GM20431 (cell line): Measurements from ENCODE around the gene TTYH3.

ENCODE experiments used
- in situ Hi-C: fragments of 300-500 bp; cut with MseI, MboI; formaldehyde crosslinking; loops from one replicate; pipeline ENCODE4 v1.15.0; 2020; ENCODE audit warnings: low sequenced_read_pairs; ENCODE audit not compliant: unreplicated experiment

TTYH3 gene

DNA sequence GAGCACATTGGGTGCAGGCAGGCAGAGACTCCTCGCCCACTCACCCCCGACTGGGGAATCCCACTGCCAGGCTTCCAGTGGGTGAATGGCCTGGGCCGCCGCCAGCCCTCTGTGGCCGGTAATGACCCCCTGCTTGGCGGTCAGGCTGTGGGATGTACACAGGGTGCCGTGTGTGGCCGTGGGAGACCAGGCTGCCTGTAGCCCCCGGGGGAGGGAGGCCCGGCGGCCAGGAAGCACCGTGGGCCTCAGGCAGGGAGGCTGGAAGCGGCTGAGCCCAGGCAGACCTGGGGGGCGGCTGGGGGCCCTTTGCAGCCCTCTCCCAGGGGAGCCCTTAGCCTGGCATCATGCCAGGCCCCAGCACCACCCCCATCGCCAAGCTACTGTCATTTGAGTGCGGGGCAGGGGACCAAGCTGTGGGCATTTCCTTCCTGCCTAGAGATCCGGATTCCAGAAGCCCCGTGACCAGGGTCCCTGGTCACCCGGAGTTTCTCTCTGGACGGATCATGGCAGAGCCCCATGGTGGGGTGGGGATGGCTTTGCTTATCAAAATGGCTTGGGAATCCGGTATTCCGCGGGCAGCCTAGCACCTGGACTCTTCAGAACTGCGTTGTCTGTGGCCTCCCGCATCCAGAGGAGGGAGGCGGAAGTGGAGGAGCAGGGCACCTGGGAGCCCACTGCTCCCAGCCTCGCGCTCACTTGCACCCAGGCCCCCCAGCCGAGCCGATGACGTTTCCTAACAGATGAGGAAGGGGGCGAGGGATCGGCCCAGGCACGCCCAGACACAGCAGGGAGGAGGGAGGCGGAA is 1.1 kb downstream of the TTYH3 start:
- in situ Hi-C loops, result no loop called here

DNA sequence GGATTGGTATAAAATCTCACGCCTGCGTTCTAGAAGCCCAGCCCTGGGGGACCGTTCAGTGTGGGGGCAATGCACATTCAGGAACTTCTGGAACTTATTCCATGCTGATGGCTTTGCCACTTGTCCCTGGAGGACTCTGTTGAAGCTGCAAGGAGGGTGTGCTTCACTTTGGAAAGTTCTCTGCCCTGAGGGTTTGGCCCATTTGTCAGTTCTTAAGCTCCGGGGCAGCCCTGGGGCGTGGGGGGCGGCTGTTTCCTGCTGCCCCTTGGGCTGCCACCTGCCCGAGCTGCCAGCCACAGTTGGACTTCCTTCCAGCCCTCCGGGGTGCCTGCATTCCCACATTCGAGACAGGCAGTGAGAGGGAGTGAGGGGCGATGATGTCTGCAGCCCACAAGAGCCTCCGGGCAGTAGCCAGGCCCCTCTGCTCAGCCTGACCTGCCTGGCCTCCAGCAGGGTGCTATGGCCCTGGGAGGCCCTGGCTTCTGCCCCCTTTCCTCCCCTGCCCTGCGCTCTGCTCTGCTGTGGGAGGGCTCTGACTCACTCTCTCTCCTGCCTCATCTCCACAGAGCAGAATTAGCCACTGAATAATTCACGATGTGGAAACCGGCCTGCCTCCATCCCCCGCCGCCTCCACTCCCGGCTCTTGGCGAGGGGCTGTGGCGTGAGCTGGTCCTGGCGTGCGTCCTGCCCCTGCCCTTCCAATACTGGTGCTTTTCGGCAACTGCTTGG is 1.9 kb downstream of the TTYH3 start:
- in situ Hi-C loops, result no loop called here

DNA sequence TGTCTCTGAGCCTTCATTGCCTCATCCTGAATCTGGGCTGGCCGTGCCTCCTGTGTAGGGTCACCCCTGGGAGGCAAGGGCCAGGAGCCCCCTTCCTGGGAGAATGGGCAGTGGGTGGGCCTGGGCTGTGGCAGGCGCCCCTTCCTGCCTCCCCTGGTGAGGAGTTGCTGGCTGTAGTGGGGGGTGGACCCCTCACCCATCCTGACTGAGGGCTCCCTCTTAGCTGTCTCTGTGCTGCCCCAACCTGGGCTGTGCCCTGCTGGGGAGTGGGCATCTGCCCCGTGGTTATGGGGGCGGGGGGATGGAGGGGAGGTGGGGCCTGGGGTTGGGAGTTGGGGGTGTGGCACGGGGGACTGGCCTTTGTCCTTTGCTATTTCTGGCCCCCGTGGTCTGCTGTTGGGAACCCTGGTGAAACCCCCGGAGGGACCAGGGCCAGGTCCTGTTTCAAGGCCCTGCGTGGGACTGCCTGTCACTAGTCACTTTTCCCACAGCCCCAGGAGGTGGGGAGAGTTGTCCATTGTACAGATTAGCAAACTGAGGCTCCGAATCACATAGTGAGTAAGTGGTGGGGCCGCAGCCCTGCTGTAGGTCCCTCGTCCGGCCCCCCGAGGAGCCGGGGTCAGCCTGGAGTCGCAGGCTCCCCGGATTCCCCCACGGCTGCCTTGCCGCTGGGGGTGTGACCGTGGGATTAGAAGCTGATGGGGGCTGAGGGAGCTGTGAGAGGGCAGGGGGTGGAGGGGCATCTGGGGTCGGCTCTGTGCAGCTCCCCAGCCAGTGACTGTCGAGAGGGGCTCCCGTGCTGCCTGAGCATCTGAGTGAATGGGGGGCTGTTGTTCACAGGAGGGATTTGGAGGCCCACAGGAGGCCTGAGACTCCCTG is 2.7 kb downstream of the TTYH3 start:
- in situ Hi-C loops, result no loop called here

DNA sequence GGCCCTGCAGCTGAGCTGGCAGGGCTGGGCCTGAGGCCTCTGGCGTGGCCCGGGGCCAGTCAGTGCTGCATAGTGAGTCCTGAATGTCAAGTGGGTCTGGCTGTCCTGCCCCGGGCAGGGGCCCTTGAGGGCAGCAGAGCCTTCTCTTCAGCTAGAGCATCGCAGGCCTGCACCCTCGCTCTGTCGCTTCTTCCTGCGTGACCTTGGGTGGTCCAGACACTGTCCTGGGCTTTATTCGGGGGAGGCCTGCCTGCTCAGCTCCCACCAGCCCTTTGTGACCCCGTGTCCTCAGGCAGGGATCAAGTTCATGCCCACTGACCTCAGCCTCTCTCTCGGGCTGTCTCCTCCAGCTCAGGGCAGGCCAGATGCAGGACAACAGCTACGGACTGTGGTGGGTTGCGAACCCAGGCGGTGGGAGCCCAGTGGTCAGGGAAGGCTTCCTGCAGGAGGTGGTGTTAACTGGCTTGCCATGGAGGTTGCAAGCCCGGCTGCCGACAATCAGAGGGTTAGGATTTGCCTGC is 3.4 kb downstream of the TTYH3 start:
- in situ Hi-C loops, result no loop called here

DNA sequence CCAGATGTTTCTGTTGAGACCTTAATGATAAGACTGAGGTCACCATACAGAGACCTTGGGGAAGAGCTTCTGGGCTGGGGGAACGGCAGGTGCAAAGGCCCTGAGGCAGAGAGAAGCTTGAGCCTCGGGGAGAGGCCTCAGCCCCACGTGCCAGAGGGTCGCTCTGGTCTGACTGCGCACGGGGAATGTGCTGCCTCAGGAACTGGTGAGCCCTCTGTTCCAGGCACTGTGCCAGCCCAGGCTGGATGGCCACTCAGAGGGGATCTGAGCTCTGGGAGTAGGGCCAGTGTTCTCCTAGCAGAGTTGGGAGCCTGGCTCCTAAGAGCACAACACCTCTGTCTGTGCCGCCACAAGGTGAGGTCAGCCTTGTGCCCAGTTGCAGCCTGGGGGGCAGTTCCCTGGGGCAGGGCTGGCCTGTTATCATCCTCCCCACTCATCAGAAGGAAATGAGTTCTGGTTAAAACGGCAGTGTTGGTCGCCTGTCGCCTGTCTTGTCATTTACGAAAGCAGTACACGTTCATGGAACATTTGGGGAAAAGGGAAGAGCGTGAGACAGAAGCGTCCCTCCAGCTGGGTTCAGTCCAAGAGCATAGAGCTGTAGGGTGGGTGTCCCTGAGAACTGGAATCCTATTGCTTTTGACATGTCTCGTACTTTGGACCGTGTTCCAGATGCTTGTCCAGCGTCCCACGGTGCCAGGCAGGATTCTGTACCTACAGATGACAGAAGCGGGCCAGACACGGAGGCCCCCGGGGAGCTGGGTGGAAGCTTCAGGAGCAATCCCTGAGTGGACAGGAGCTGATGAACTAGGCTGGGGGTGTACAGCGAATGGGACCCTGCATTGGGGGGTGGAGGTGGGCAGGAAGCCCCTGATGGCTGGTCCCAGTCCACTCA is 4.3 kb downstream of the TTYH3 start:
- in situ Hi-C loops, result no loop called here

DNA sequence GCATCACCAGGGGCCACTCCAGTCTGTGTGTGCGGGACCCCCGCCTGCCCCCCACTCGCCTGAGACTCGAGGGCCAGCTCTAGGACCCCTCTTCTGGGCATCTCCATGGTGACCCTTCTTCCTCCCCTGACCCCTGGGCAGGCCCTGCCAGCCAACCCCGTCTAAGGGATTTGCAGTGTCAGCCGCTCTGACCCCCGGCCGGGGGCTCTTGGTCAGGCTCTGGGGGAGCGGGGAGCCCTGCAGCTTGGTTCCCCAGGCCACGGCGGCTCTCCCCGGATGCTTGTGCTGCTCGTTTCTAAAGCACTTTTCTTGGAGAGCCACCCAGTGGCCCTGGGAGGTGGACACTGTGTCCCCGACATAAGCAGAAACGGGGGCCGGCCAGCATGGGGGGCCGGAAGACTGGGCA is 5.3 kb downstream of the TTYH3 start:
- in situ Hi-C loops, result no loop called here

DNA sequence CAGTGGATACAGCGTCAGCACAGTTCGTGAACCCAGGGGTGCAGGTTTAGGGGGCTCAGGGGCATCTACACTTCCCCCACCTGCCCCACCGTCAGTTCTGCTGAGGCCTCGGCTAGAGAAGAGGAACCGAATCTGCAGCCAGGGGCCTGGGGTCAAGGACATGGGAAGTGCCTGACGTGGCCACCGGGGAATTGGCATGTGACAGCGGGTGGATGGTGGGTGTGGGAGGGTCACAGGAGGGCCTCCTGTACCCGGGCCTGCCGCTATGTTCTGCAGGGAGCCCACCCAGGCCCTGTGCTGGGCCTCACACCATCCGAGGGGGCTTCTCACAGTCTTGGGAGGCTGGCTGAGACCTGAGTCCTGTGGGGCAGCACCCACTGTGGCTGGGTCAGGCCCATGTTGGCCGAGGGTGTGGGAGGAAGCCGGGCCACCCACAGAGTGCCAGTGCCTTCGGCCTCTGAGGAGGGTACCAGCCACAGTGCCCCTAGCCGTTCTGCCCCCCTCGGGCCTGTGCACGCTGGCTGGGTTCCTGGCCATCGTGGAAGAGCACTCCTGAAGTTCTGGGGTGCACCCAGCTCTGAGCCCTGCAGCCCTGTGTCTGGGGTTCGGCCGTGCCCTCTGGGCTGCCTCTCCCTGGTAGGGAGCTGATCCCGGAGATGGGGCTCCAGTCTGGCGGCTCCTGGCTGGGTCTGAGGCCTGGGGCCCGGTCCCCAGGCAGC is 5.9 kb downstream of the TTYH3 start:
- in situ Hi-C loops, result no loop called here

DNA sequence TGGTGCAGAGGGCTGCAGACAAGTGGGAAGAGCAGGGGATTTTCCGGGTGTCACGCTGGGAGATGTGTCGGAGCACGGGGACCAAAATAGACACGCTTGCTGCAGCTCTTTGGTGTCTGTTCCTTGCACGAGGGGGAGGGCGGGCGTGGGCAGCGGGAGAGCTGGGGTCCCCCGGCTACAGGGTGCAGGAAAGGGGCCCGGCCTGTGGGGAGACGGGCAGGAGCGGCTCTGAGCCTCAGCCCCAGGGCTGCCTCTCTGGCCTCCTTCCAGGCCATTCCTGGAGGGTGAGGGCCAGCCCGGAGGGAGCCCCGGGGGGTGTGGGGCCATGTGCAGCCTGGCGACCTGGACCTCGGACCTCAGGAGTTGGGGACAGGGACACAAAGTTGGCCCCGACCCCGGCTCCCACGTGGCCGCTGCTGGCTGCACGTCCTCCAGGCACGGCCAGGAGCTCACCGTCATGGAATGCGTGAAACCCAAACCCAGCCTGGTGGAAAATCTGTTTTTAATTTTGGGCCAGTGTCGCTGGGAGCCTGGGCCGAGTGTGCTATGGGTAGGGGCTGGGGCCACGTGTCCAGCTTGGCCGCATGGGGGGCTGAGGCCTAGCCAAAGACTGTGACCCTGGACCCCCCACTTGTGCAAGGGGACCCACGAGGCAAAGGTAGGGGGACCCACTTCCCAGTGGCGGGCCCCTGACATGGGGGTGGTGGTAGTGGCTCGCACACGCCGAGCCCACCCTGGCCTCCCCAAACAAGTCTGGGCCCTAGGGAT is 6.6 kb downstream of the TTYH3 start:
- in situ Hi-C loops, result no loop called here

DNA sequence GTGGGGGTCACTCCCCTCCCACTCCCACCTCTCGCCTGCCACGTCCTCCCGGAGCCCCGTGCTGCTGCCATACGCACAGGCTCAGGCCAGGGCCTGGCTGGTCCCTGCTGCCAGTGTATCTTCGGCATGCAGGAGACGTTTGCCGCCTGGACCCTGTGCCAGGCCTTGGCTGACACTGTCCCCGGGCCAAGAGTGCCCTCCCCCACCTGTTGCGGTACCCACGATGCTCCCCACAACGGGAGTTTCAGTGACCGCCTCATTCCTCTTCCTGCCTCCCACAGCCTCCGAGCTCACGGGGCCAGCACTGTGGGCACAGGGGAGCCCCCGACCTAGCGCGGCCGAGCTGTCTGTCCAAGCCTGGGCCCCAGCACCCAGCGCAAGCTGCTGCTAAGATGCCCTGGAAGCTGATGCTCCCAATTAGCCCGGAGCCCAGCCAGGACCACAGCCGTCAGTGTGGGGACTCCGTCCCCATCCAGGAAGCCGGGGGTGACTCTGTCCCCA is 7.4 kb downstream of the TTYH3 start:
- in situ Hi-C loops, result no loop called here

DNA sequence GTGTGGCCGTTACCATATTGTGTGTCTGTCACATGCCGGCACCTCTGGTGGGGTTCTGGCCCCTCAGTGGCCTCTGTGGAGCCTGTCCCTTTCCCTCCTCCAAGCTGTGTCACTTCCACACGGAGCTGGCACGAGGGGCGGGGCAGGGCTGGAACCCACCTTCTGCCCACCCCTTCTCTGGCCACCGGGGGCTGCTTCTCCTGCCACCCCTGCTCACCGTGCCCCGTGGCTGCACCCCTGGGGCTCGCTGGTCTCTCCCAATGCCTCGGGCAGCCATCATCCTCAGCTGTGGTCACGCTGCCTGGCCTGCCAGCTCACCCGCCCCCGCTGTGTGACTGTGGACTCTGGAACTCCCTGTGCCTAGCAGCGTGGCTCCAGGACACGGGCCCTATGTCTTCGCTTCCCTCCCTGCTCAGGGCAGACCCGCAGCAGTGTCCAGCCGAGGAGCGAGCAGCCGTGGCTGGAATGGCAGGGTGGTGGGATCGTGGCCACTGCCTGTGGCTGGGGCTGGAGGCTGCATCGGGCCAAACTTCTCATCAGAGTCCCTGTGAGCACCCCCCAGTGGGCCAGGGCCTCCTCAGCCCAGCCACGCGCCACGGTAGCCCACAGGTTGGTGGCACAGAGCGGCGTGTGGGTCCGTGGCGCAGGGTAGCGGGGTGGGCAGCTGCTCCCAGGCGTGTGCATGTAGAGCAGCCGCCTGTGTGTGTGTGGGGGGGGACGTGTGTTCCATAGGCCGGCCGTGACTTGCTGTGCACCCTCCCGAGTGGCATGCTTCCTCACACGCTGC is 8.1 kb downstream of the TTYH3 start:
- in situ Hi-C loops, result no loop called here

DNA sequence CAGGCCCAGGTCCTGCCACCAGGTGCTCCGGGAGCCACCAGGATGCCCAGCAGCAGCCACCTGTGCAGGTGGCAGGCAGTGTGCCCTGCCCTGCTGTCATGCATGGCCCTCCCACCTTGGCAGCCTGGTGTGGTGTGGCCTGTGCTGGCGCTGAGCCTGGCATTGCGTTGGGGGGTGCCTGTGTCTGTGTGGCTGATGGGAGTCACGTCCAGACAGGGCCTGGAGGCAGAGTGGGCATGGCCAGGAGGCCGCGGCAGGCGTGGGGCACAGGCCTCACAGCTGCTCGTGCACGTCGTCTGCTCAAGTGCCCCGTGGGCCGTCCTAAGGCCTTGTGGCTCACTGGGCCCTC is 8.7 kb downstream of the TTYH3 start:
- in situ Hi-C loops, result no loop called here

DNA sequence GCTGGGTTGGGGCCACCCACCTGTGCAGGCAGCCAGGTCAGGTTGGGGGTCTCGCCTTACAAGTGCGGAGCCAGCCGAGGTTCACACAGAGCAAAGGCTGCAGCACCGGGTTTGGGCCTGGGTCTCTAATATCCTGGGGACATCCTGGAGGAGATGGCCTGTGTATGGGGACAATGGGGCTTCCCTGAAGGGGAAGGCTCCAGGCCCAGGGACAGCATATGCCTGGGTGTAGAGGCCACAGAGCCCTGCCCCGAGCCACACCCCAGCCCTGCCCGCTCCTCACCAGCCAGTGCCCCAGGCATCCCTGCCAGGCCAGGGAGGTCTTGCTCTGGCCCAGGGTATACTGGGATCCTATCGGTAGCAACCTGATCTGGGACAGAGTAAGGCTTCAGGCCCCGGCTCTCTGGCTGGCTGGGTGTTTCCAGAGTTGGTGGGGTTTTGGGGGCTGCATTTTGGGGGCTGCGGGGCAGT is 9.1 kb downstream of the TTYH3 start:
- in situ Hi-C loops, result no loop called here

DNA sequence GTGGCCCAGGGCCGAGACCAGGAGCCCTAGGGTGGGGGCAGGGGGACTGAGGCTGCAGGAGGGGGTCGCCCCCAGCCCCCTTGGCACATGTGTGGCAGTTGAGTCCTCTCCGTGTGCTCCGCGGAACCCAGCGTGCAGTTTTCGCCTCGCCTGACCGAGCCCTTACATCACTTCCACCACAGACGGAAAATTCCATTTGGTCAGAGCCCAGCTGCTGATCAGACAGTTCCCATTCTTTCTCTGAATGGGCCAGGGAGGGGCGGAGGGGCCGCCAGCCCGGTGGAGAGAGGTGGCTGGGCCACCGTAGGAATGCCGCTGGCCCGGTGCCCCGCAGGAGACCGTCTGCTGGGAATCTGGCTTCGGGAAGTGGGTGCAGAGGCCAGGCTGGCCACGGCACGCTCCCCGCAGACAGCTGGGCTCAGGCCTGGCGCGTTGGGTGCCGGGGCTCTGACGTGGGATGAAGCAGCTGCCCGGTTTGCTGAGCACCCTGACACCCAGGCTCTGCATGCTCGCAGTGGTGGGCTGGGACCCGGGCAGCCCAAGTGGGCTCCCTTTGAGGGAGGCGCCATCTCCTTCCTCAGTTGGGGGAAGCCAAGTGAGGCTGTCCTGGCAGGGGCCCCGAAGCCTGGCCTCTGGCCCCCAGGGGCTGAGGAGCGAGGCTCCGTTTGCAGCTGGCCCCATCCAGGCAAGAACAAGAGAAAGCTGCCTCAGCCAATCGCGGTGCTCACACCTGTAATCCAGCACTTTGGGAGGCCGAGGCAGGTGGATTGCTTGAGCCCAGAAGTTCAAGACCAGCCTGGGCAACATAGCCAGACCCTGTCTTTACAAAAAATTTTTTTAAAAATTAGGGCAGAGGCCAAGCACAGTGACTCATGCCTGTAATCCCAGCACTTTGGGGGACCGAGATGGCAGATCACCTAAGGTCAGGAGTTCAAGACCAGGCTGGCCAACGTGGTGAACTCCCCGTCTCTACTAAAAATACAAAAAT is 9.9 kb downstream of the TTYH3 start:
- in situ Hi-C loops, result no loop called here

DNA sequence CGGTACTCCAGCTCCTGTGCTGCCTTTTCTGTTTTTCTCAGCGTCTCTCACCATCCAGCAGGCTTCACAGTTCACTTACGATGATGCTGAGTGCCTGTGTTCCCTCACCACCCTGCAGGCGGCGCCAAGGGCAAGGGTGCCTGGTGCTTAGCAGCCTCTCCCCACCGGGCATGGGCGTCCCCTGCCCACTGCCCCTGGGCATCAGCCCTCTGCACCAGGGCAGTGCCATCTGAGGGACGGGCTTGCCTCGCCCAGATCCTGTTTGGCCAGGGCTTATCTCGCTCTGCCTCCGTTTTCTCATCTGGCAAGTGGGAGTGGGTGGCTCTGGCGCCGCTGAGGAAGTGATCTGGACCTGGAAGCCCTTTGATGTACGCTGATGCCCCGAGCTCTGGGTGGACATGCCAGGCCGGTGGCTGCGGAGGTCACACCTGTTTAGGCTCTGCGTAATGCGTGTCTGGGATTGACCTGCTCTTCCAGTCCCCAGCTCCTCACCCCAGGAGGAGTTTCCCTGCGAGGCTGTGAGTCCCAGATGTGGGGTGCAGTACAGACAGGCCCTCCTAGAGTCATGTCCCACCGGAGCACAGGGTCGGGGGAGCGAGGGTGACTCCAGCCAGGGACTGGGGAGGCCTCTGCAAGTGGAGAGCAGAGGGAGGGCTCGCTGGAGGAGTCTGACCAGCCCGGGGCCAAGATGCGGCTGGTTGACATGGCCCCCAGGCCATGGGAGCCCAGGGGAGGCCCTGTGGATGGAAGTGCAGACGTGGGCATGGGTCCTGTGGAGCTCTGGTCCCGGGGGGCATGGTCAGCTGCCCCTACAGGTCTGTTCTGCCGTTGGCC is 11.8 kb downstream of the TTYH3 start:
- in situ Hi-C loops, result no loop called here

DNA sequence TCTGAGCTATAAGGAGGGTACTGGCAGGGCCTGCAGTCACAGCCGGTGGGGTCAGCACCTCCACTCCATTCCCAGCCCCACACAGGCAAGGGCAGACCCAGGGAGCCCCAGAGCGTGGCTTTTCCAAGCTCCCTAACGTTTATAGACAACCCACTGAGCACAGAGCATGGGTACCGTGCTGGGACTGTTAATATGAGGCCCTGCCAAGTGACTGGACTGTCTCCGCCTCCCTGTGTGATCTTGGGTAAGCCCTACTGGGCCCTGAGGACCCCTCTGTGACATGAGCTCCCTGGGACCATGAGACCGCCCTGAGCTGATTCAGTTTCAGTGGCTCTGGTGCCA is 12.4 kb downstream of the TTYH3 start:
- in situ Hi-C loops, result no loop called here
